ENCODE measurements around the gene WDR18. TPM values are rescaled to one million over a fixed set of nuclear protein-coding genes. Genes with fewer than 3 reads are reported as not detected.

WDR18 gene
- total and polyA plus RNA-seq, 2 of the 8 experiments (the other 6 are each of a cell fraction or from before 2014, with no cell fraction given): 87.7 to 177 TPM

- H3K79me2 ChIP-seq (ENCODE audit: control insufficient read depth in 1 of 2, insufficient read depth in 2 of 2, low read length in 2 of 2): peaks cover 36 to 79% of the 10 kb centered on the region in 2 experiments
- no peak overlapping the region for H3K4ac ChIP-seq (replicated peaks; ENCODE audit: insufficient read length, low read depth, low read length)
- H3K4me3 ChIP-seq (ENCODE audit: extremely low read depth in 1 of 4, insufficient read depth in 2 of 4, low read depth in 3 of 4, low read length in 4 of 4): peak overlapping the region in 1 of 4 experiments; percentile 24; a peak in 1 of 8 replicates
- H4K8ac ChIP-seq (ENCODE audit: extremely low read depth, insufficient read depth, low read length): no peak overlapping the region
- FAIRE-seq (no peak), DNase-seq (ENCODE audit: low read depth in 1 of 2, low spot score in 2 of 2) (no peak)
- peak overlapping the region in 2 of 4 experiments; percentile 17 to 25; a peak in 2 of 7 replicates for H3K9ac ChIP-seq (replicated peaks in 1 of 4; ENCODE audit: extremely low read depth in 1 of 4, low read depth in 3 of 4, low read length in 3 of 4)
- peaks cover 38 to 53% of the 10 kb centered on the region in 2 experiments for H4K20me1 ChIP-seq (replicated peaks in 1 of 2; ENCODE audit: control insufficient read depth in 1 of 2, insufficient read depth in 2 of 2, low read length in 2 of 2)
- H2BK20ac ChIP-seq (ENCODE audit: low read length): no peak overlapping the region
- H4K91ac ChIP-seq (replicated peaks; ENCODE audit: insufficient read length, low read length): no peak overlapping the region
- H3K4me1 ChIP-seq (replicated peaks in 1 of 4; ENCODE audit: control insufficient read depth in 3 of 4, insufficient read depth in 4 of 4, low read length in 3 of 4): peaks cover 0 to 37% (median 25%) of the 10 kb centered on the region in 4 experiments; a peak in 5 of 7 replicates
- H2BK12ac ChIP-seq (ENCODE audit: low read depth, low read length): no peak overlapping the region
- H2BK5ac ChIP-seq (ENCODE audit: low read depth, low read length): peak overlapping the region; percentile 55
- no peak overlapping the region for H3K56ac ChIP-seq (replicated peaks; ENCODE audit: insufficient read length, low read depth, low read length)
- ChIA-PET CTCF (ENCODE audit: partially characterized antibody) (interaction anchor here (0.8 to 1.2 kb wide), 5 partner anchors 9 to 50 kb away, joined by 3 to 4 read pairs (median 3); no protein-coding TSS in a partner anchor), POLR2A (ENCODE audit: partially characterized antibody) (interaction anchor here (0.7 to 6.4 kb wide), 5 partner anchors 13 to 227 kb away, joined by 3 to 125 read pairs (median 3); partner anchors contain the start of genes ABCA7, CNN2 and WDR18)
- H3K23me2 ChIP-seq (ENCODE audit: low read depth, low read length): peaks cover 9% of the 10 kb centered on the region
- H3K9me3 ChIP-seq (ENCODE audit: insufficient read depth in 2 of 2, low read depth in 1 of 2, low read length in 1 of 2): no peaks in the 10 kb centered on the region
- H3K4me2 ChIP-seq (ENCODE audit: insufficient read depth in 1 of 2, low read depth in 2 of 2, low read length in 2 of 2): peak overlapping the region; percentile 3 to 42; a peak in 2 of 4 replicates
- TF ChIP-seq USF2 (IDR thresholded peaks at IDR 0.05; ENCODE audit: low read length) (0 out of 2 replicates have a peak, but pooled peaks have one; percentile 3), RAD21 (IDR thresholded peaks at IDR 0.05 in 1 of 2, conservative IDR thresholded peaks at IDR 0.05 in 1 of 2; ENCODE audit: low read depth in 2 of 2, low read length in 2 of 2) (no peak), POLR2AphosphoS5 (IDR thresholded peaks at IDR 0.05; ENCODE audit: low read depth, low read length) (0 out of 2 replicates have a peak, but pooled peaks have one; percentile 17)
- H4K5ac ChIP-seq (ENCODE audit: insufficient read length, low read depth, low read length): no peak overlapping the region
- no peak overlapping the region for H3K14ac ChIP-seq (ENCODE audit: insufficient read length)
- H3K23ac ChIP-seq (ENCODE audit: insufficient read length): no peak overlapping the region
- 86% methylated on average over 12 of the region's 12 CpGs; no CpG with 5 or more reads in 1 of the 2 experiments for WGBS, 2 experiments (ENCODE audit: extremely low coverage in 1 of 2, insufficient coverage in 1 of 2, insufficient read length in 1 of 2, insufficient replicate concordance in 2 of 2, low coverage in 1 of 2, low lambda C conversion rate in 2 of 2, missing lambda C conversion rate in 1 of 2)
- no peak overlapping the region; the same call in 1 of the 2 replicates for H3K27ac ChIP-seq (ENCODE audit: low read depth, low read length)
- peaks cover 24% of the 10 kb centered on the region for H3K79me1 ChIP-seq (ENCODE audit: low read depth, low read length)
- no peak overlapping the region for H2AK5ac ChIP-seq (ENCODE audit: low read depth, low read length)
- H3K27me3 ChIP-seq (replicated peaks in 1 of 4; ENCODE audit: control insufficient read depth in 3 of 4, extremely low read depth in 1 of 4, insufficient read depth in 3 of 4, low read length in 3 of 4): no peaks in the 10 kb centered on the region
- H3K18ac ChIP-seq (ENCODE audit: extremely low read depth, low read length): peak overlapping the region; percentile 48; the same call in 1 of the 2 replicates
- H2BK15ac ChIP-seq (ENCODE audit: low read length): no peak overlapping the region
- H3K36me3 ChIP-seq (ENCODE audit: control insufficient read depth in 2 of 4, insufficient read depth in 4 of 4, low read length in 3 of 4): peaks cover 2 to 25% (median 8%) of the 10 kb centered on the region in 4 experiments; a peak in 6 of 8 replicates
- H2AFZ ChIP-seq (ENCODE audit: low read length): no peak overlapping the region
- no peak overlapping the region for H2BK120ac ChIP-seq (replicated peaks; ENCODE audit: low read depth, low read length)
Measured at GRCh38 chr19:1016647-1017114, 32.5 kb downstream of the WDR18 start.

Data from H1 (cell line).